RWPE2 (cell line): Measurements from ENCODE around the gene ROR2.

Source experiments
- ATAC-seq: fragments of 200-7000 bp; cut with Tn5 transposase; 3 replicates; pipeline ENCODE4 v1.9.1; 2021; ENCODE audit warnings: low read depth
- DNase-seq: peaks from one replicate; pipeline ENCODE4 v3.0.0-alpha.2; 2020; ENCODE audit warnings: low spot score
- H3K27ac ChIP-seq: fragments of 450-650 bp; 2 replicates; pipeline ENCODE4 v1.5.1; 2017; ENCODE audit warnings: mild to moderate bottlenecking; ENCODE audit not compliant: poor library complexity, severe bottlenecking
- H3K27me3 ChIP-seq: fragments of 250-450 bp; sonication (Bioruptor Pico); 2 replicates; pipeline ENCODE4 v1.5.1; 2021; ENCODE audit warnings: mild to moderate bottlenecking, moderate library complexity; ENCODE audit not compliant: insufficient read depth, poor library complexity, severe bottlenecking
- H3K36me3 ChIP-seq: fragments of 250-450 bp; sonication (Bioruptor Pico); 2 replicates; pipeline ENCODE4 v1.5.1; 2020; ENCODE audit warnings: low read depth, mild to moderate bottlenecking, moderate library complexity
- H3K4me1 ChIP-seq: fragments of 250-450 bp; sonication (Bioruptor Pico); 2 replicates; pipeline ENCODE4 v1.5.1; 2021; ENCODE audit warnings: mild to moderate bottlenecking, moderate library complexity; ENCODE audit not compliant: insufficient read depth, poor library complexity, severe bottlenecking
- H3K4me3 ChIP-seq: fragments of 250-450 bp; sonication (Bioruptor Pico); 2 replicates; pipeline ENCODE4 v1.5.1; 2021; ENCODE audit warnings: mild to moderate bottlenecking, moderate library complexity; ENCODE audit not compliant: severe bottlenecking
- H3K9me3 ChIP-seq: fragments of 250-450 bp; sonication (Bioruptor Pico); 2 replicates; pipeline ENCODE4 v1.5.1; 2021; ENCODE audit warnings: mild to moderate bottlenecking, moderate library complexity; ENCODE audit not compliant: severe bottlenecking
- TF ChIP-seq, protein P1 (sequence below): fragments of 450-650 bp; IDR thresholded peaks from one replicate; pipeline ENCODE4 v1.5.1; 2017; ENCODE audit warnings: mild to moderate bottlenecking, moderate library complexity; ENCODE audit not compliant: poor library complexity, severe bottlenecking

ROR2 gene

DNA sequence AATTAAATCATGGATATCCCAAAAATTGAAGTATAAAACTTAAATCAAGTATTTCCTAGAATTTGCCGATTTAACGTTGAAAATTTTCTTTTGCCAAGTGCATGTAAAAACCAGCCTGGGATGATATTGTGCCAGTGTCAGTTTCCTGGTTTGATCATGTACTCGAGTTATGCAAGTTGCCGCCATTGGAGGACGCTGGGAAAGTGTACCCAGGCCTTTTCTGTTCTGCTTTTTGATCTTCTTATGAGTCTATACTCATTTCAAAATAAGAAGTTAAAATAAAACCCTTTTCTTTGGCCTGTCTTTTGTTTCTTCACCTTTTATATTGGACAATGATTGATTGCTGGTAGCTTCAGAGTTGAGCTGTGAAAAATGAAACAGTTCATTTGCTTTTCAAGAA lies 433.3 kb downstream of the ROR2 start:
- Histone ChIP-seq H3K27ac (no peak overlapping the region), H3K27me3 (no peaks in the 10 kb centered on the region), H3K4me3 (no peak overlapping the region), H3K4me1 (no peaks in the 10 kb centered on the region), H3K9me3 (no peaks in the 10 kb centered on the region), H3K36me3 (no peaks in the 10 kb centered on the region; the same call in 1 of the 2 replicates)
- DNase-seq, result no peak
- no peak for ATAC-seq
- TF ChIP-seq, protein P1, sequence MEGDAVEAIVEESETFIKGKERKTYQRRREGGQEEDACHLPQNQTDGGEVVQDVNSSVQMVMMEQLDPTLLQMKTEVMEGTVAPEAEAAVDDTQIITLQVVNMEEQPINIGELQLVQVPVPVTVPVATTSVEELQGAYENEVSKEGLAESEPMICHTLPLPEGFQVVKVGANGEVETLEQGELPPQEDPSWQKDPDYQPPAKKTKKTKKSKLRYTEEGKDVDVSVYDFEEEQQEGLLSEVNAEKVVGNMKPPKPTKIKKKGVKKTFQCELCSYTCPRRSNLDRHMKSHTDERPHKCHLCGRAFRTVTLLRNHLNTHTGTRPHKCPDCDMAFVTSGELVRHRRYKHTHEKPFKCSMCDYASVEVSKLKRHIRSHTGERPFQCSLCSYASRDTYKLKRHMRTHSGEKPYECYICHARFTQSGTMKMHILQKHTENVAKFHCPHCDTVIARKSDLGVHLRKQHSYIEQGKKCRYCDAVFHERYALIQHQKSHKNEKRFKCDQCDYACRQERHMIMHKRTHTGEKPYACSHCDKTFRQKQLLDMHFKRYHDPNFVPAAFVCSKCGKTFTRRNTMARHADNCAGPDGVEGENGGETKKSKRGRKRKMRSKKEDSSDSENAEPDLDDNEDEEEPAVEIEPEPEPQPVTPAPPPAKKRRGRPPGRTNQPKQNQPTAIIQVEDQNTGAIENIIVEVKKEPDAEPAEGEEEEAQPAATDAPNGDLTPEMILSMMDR, result no peak

DNA sequence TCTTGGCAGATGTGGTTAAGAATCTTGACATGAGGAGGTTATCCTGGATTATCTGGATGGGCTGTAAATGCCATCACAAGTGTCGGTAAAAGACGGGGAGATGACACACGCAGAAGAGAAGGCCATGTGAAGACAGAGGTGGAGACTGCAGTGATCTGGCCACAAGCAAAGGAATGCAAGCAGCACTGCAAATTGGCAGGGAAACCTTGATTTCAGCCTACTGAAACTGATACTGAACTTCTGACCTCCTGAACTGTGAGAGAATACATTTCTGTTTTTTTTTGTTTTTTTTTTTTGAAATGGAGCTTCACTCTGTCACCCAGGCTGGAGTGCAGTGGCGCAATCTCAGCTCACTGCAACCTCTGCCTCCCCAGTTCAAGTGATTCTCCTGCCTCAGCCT lies 433.9 kb downstream of the ROR2 start:
- DNase-seq, result no peak
- H3K4me3 ChIP-seq, result no peak overlapping the region
- TF ChIP-seq, protein P1, result no peak
- H3K9me3 ChIP-seq, result no peaks in the 10 kb centered on the region
- no peak overlapping the region for H3K27ac ChIP-seq
- H3K4me1 ChIP-seq, result no peaks in the 10 kb centered on the region
- no peak for ATAC-seq
- H3K27me3 ChIP-seq, result no peaks in the 10 kb centered on the region
- H3K36me3 ChIP-seq, result no peaks in the 10 kb centered on the region; the same call in 1 of the 2 replicates

DNA sequence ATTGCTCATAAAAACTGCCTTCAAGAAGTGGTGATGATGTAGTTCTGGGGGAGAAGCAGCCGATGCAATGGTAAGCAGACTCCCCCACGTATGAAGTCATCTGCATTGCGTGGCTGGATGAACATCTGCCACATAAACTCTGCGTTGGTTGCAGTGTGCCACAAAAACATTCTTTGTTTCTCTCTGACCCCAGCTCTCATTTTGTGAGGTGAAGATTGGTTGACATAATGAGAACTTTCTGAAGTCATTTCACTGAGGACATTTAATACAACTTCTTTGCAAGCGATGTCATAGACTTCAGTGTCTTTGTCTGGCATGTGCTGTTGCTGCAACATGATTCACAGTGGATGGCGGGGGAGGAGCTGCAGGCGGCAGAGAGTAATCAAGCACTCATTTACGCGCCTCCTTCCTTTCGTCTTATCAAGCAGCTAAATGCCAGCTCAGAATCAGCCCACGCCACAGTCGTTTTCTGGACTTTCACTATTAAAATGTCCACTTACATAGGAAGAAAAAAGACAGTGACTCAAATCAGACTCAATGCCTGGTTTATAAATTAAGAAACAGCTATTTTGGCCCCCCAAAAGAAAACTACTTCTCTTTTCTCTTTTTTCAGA lies 434.8 kb downstream of the ROR2 start:
- Histone ChIP-seq H3K27me3 (no peaks in the 10 kb centered on the region), H3K9me3 (no peaks in the 10 kb centered on the region), H3K36me3 (no peaks in the 10 kb centered on the region), H3K27ac (no peak overlapping the region), H3K4me3 (no peak overlapping the region), H3K4me1 (no peaks in the 10 kb centered on the region)
- DNase-seq (no peak), ATAC-seq (no peak)
- TF ChIP-seq, protein P1, result no peak
